B cell (primary cell): ENCODE data around the gene TXNDC11. TPM values are rescaled to one million over a fixed set of nuclear protein-coding genes. Genes with fewer than 3 reads are reported as not detected.
A peak's percentile ranks its signal among the peaks of the same experiment; 100 is the strongest.

Experiments
- ATAC-seq: fragments of 200-7000 bp; cut with Tn5 transposase; one replicate; pipeline ENCODE4 v1.10.0; 2021; ENCODE audit warnings: low read depth, mild to moderate bottlenecking, moderate number of reproducible peaks, moderate library complexity
- CTCF ChIA-PET: fragments of 350-600 bp; sonication (Branson Sonifier 250); formaldehyde crosslinking; loops from one replicate; lab custom pipeline; 2021; ENCODE audit warnings: antibody characterized with exemption, inconsistent platforms; lab: Charles Lee
- POLR2A ChIA-PET: fragments of 350-600 bp; sonication (Branson Sonifier 250); formaldehyde crosslinking; loops from one replicate; lab custom pipeline; 2021; ENCODE audit warnings: antibody characterized with exemption; lab: Charles Lee
- DNase-seq: peaks from one replicate; pipeline ENCODE4 v3.0.0; 2013
- H2AFZ ChIP-seq: 2 replicates; pipeline ENCODE4 v1.6.1; 2012; ENCODE audit warnings: mild to moderate bottlenecking, low read depth, low read length; ENCODE audit not compliant: insufficient read depth, poor library complexity, severe bottlenecking
- H3K27ac ChIP-seq, 2 donors: 1 replicate in 1 of 2; 2 replicates in 1 of 2; pipeline ENCODE4 v1.5.1; 2012 to 2013; ENCODE audit warnings: low read length in 2 of 2, mild to moderate bottlenecking in 2 of 2, moderate library complexity in 1 of 2
- H3K27me3 ChIP-seq, 4 experiments: fragments of 200-600 bp in 1 of 4; sonication (generic) in 1 of 4; replicated peaks in 1 of 4; 1 replicate in 2 of 4; 2 replicates in 2 of 4; pipeline versions ENCODE4 v1.6.1 to v1.7.0; 2013 to 2016; ENCODE audit warnings: low read length in 3 of 4, mild to moderate bottlenecking in 2 of 4, mixed read lengths in 1 of 4, moderate library complexity in 1 of 4; ENCODE audit not compliant: insufficient read depth in 4 of 4, control insufficient read depth in 3 of 4; ENCODE audit errors: control extremely low read depth in 1 of 4
- H3K36me3 ChIP-seq, 2 experiments: replicated peaks in 1 of 2; 1 replicate in 1 of 2; 2 replicates in 1 of 2; pipeline versions ENCODE4 v1.6.1 to v1.7.1; 2013; ENCODE audit warnings: low read length in 1 of 2; ENCODE audit not compliant: insufficient read depth in 2 of 2, control insufficient read depth in 1 of 2; ENCODE audit errors: control extremely low read depth in 1 of 2, extremely low read depth in 1 of 2
- H3K4me1 ChIP-seq, 2 donors: fragments of 200-600 bp in 1 of 2; sonication (generic) in 1 of 2; 1 replicate in 1 of 2; 2 replicates in 1 of 2; pipeline versions ENCODE4 v1.5.1 to v1.6.1; 2013 to 2017; ENCODE audit warnings: low read length in 2 of 2; ENCODE audit not compliant: control insufficient read depth in 2 of 2, insufficient read depth in 2 of 2
- H3K4me2 ChIP-seq: replicated peaks from 2 replicates; pipeline ENCODE3; 2012; ENCODE audit warnings: mild to moderate bottlenecking, low read depth, low read length; ENCODE audit not compliant: poor library complexity, severe bottlenecking
- H3K4me3 ChIP-seq, 5 experiments: fragments of 200-600 bp in 1 of 5; sonication (generic) in 1 of 5; 1 replicate in 3 of 5; 2 replicates in 2 of 5; pipeline versions ENCODE4 v1.5.1 to v1.7.0; 2011 to 2016; ENCODE audit warnings: low read length in 4 of 5, mild to moderate bottlenecking in 4 of 5, low read depth in 2 of 5, control low read depth in 1 of 5, moderate library complexity in 1 of 5; ENCODE audit not compliant: insufficient read depth in 1 of 5; ENCODE audit errors: control extremely low read depth in 1 of 5, extremely low read depth in 1 of 5
- H3K79me2 ChIP-seq: fragments of 200-600 bp; sonication (generic); one replicate; pipeline ENCODE4 v1.6.0; 2016; ENCODE audit warnings: low read length; ENCODE audit not compliant: control insufficient read depth, insufficient read depth
- H3K9ac ChIP-seq: fragments of 200-600 bp; sonication (generic); 2 replicates; pipeline ENCODE4 v1.6.1; 2017; ENCODE audit warnings: mild to moderate bottlenecking, low read length, moderate library complexity
- H3K9me3 ChIP-seq, 3 donors: one replicate each; pipeline versions ENCODE4 v1.6.1 to v1.7.1; 2013; ENCODE audit warnings: low read length in 2 of 3; ENCODE audit not compliant: control insufficient read depth in 2 of 3, insufficient read depth in 1 of 3; ENCODE audit errors: control extremely low read depth in 1 of 3
- H4K20me1 ChIP-seq: 2 replicates; pipeline ENCODE4 v1.6.0; 2012; ENCODE audit warnings: mild to moderate bottlenecking, low read length; ENCODE audit not compliant: insufficient read depth, control insufficient read depth, poor library complexity, severe bottlenecking
- H3K27ac Mint-ChIP-seq: one replicate; pipeline ENCODE4 v1.8.0; 2021; ENCODE audit warnings: mixed read lengths
- H3K27me3 Mint-ChIP-seq: one replicate; pipeline ENCODE4 v1.8.0; 2021; ENCODE audit warnings: mixed read lengths
- H3K4me1 Mint-ChIP-seq: one replicate; pipeline ENCODE4 v1.8.0; 2021; ENCODE audit warnings: mixed read lengths
- H3K4me3 Mint-ChIP-seq: one replicate; pipeline ENCODE4 v1.8.0; 2021; ENCODE audit warnings: mixed read lengths
- H3K9me3 Mint-ChIP-seq: one replicate; pipeline ENCODE4 v1.8.0; 2022; ENCODE audit warnings: mixed read lengths; ENCODE audit not compliant: insufficient read depth
- EZH2 ChIP-seq: IDR thresholded peaks from 2 replicates; pipeline ENCODE4 v1.6.1; 2012; ENCODE audit warnings: borderline replicate concordance, low read depth, mild to moderate bottlenecking, moderate library complexity, low read length; ENCODE audit not compliant: insufficient read depth, poor library complexity, severe bottlenecking
- WGBS: methylation state at CpG from one replicate; pipeline ENCODE4 v1.1.5; 2013; ENCODE audit warnings: missing lambda C conversion rate; ENCODE audit not compliant: insufficient coverage; 5-methylcytosine and 5-hydroxymethylcytosine counted together
- intact Hi-C: fragments of 100-400 bp; cut with micrococcal nuclease; formaldehyde crosslinking; loops from one replicate; pipeline ENCODE4 v1.10.0; 2022
- polyA plus RNA-seq: library from polyadenylated mRNA; depleted of rRNA; stranded (reverse); fragments of >200 nt; gene quantifications from 2 replicates; pipeline ENCODE4 v1.2.3, GENCODE V29; 2012
- total RNA-seq, 2 donors: library from RNA; stranded (reverse); fragments of 120-200 nt in 1 of 2; gene quantifications; 1 replicate in 1 of 2; 2 replicates in 1 of 2; pipeline versions ENCODE4 v1.2.3 to v1.2.4, GENCODE V29; 2013 to 2022
- TF ChIP-seq, protein P1 (sequence below): fragments of 200-600 bp; IDR thresholded peaks from one replicate; pipeline ENCODE4 v1.8.0; 2022; ENCODE audit warnings: antibody characterized with exemption, mild to moderate bottlenecking

TXNDC11 gene
- total and polyA plus RNA-seq, 2 donors (not counting 1 experiment from before 2014, with no cell fraction given): 50.2 to 76.9 TPM

- Histone ChIP-seq H4K20me1 (peaks cover 89% of the 10 kb centered on the region), H3K27ac (peak overlapping the region; percentile 16 to 96), H2AFZ (no peak overlapping the region), H3K4me2 (peak overlapping the region; percentile 97), H3K4me1 (peaks cover 87 to 100% of the 10 kb centered on the region in 2 donors), H3K36me3 (peaks cover 0 to 53% of the 10 kb centered on the region in 2 experiments), H3K4me3 (no peak overlapping the region), H3K79me2 (peaks cover 100% of the 10 kb centered on the region), H3K9me3 (peaks cover 0 to 2% (median 0%) of the 10 kb centered on the region in 3 donors), H3K9ac (no peak overlapping the region), H3K27me3 (no peaks in the 10 kb centered on the region)
- Mint-ChIP-seq H3K4me1 (peaks cover 98% of the 10 kb centered on the region), H3K9me3 (no peaks in the 10 kb centered on the region), H3K27ac (peak overlapping the region; percentile 86), H3K27me3 (no peaks in the 10 kb centered on the region), H3K4me3 (peak overlapping the region; percentile 66)
- ChIA-PET CTCF (interaction anchor here (1.1 to 2.1 kb wide), 4 partner anchors 8 to 266 kb away, joined by 3 to 7 read pairs (median 4); no protein-coding TSS in a partner anchor), POLR2A (interaction anchor here (0.7 kb wide), 1 partner anchor 27 kb away, joined by 12 read pairs; no protein-coding TSS in a partner anchor)
- ATAC-seq (no peak), DNase-seq (no peak)
- 96% methylated on average over 25 of the region's 25 CpGs for WGBS
- intact Hi-C loops: no loop called here
- no peak for TF ChIP-seq EZH2
- TF ChIP-seq, protein P1, sequence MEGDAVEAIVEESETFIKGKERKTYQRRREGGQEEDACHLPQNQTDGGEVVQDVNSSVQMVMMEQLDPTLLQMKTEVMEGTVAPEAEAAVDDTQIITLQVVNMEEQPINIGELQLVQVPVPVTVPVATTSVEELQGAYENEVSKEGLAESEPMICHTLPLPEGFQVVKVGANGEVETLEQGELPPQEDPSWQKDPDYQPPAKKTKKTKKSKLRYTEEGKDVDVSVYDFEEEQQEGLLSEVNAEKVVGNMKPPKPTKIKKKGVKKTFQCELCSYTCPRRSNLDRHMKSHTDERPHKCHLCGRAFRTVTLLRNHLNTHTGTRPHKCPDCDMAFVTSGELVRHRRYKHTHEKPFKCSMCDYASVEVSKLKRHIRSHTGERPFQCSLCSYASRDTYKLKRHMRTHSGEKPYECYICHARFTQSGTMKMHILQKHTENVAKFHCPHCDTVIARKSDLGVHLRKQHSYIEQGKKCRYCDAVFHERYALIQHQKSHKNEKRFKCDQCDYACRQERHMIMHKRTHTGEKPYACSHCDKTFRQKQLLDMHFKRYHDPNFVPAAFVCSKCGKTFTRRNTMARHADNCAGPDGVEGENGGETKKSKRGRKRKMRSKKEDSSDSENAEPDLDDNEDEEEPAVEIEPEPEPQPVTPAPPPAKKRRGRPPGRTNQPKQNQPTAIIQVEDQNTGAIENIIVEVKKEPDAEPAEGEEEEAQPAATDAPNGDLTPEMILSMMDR: no peak
Measured at GRCh38 chr16:11674001-11674817, 68.4 kb downstream of the TXNDC11 start.
